Measurements from ENCODE around the gene HDDC3.

The HDDC3 gene

DNA sequence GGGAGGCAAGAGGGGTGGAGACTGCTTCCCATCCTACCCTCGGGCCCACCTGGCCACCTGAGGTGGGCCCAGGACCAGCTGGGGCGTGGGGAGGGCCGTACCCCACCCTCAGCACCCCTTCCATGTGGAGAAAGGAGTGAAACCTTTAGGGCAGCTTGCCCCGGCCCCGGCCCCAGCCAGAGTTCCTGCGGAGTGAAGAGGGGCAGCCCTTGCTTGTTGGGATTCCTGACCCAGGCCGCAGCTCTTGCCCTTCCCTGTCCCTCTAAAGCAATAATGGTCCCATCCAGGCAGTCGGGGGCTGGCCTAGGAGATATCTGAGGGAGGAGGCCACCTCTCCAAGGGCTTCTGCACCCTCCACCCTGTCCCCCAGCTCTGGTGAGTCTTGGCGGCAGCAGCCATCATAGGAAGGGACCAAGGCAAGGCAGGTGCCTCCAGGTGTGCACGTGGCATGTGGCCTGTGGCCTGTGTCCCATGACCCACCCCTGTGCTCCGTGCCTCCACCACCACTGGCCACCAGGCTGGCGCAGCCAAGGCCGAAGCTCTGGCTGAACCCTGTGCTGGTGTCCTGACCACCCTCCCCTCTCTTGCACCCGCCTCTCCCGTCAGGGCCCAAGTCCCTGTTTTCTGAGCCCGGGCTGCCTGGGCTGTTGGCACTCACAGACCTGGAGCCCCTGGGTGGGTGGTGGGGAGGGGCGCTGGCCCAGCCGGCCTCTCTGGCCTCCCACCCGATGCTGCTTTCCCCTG is 50.2 kb downstream of the HDDC3 start:
- H3K4me3 ChIP-seq (ENCODE audit: low read depth, low read length): no peak overlapping the region
- TF ChIP-seq, protein P1, sequence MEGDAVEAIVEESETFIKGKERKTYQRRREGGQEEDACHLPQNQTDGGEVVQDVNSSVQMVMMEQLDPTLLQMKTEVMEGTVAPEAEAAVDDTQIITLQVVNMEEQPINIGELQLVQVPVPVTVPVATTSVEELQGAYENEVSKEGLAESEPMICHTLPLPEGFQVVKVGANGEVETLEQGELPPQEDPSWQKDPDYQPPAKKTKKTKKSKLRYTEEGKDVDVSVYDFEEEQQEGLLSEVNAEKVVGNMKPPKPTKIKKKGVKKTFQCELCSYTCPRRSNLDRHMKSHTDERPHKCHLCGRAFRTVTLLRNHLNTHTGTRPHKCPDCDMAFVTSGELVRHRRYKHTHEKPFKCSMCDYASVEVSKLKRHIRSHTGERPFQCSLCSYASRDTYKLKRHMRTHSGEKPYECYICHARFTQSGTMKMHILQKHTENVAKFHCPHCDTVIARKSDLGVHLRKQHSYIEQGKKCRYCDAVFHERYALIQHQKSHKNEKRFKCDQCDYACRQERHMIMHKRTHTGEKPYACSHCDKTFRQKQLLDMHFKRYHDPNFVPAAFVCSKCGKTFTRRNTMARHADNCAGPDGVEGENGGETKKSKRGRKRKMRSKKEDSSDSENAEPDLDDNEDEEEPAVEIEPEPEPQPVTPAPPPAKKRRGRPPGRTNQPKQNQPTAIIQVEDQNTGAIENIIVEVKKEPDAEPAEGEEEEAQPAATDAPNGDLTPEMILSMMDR (IDR thresholded peaks at IDR 0.05; ENCODE audit: borderline replicate concordance, insufficient read depth, low read depth, low read length): no peak

DNA sequence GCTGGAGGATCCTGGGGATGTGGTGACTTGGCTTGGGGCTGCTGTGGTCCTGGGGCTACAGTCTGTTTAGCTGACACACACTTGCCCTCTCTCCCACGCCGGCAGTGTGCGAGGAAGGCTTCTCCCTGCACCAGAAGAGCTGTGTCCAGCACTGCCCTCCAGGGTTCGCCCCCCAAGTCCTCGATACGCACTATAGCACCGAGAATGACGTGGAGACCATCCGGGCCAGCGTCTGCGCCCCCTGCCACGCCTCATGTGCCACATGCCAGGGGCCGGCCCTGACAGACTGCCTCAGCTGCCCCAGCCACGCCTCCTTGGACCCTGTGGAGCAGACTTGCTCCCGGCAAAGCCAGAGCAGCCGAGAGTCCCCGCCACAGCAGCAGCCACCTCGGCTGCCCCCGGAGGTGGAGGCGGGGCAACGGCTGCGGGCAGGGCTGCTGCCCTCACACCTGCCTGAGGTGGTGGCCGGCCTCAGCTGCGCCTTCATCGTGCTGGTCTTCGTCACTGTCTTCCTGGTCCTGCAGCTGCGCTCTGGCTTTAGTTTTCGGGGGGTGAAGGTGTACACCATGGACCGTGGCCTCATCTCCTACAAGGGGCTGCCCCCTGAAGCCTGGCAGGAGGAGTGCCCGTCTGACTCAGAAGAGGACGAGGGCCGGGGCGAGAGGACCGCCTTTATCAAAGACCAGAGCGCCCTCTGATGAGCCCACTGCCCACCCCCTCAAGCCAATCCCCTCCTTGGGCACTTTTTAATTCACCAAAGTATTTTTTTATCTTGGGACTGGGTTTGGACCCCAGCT is 51.0 kb downstream of the HDDC3 start:
- TF ChIP-seq, protein P1 (IDR thresholded peaks at IDR 0.05; ENCODE audit: borderline replicate concordance, insufficient read depth, low read depth, low read length): no peak
- no peak overlapping the region for H3K4me3 ChIP-seq (ENCODE audit: low read depth, low read length)

DNA sequence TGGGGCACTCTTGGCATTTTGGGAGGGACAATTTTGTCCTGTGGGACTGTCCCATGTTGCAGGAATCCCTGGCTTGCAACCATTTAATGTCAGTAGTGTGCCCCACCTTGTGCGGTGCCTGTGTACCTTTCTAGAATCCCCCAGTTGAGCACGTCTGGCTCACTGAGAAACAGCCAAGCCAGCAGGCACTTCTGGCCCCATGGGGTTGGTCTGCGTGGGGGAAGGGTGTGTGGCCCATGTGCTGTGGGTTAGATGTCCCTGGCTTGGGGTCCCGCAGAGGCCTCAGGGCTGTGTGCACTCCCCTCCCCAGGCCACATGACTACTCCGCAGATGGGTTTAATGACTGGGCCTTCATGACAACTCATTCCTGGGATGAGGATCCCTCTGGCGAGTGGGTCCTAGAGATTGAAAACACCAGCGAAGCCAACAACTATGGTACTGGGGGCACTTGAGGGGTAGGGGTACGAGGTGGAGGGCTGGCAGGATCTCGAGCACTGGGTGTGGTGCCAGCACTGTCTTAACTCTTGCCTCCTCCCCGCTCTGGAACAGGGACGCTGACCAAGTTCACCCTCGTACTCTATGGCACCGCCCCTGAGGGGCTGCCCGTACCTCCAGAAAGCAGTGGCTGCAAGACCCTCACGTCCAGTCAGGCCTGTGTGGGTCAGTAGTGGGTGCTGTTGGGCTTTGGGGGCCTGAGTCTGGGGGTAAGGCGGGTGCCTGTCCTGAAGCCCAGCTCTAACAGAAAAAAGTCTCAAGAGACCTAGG is 51.8 kb downstream of the HDDC3 start:
- TF ChIP-seq, protein P1 (IDR thresholded peaks at IDR 0.05; ENCODE audit: borderline replicate concordance, insufficient read depth, low read depth, low read length): no peak

More for the DNA sequence above, 51.8 kb downstream of the HDDC3 start:
- no peak overlapping the region for H3K4me3 ChIP-seq (ENCODE audit: low read depth, low read length)
